ENCODE results near the gene MDK. TPM values are rescaled to one million over a fixed set of nuclear protein-coding genes. Genes with fewer than 3 reads are reported as not detected.

The MDK gene
- total and polyA plus RNA-seq, 2 of the 4 experiments (the other 2 are of a cell fraction) = 25.8 to 377 TPM

GRCh38 chr11:46367916-46368267, 13.6 kb upstream of the MDK start (continued):
- TF ChIP-seq SMC3 (IDR thresholded peaks at IDR 0.05; ENCODE audit: low read depth, low read length) = no peak

GRCh38 chr11:46369458-46370152, 11.9 kb upstream of the MDK start:
- Histone ChIP-seq H3K9ac (ENCODE audit: low read depth, low read length) (no peak overlapping the region; the same call in 1 of the 2 replicates), H4K8ac (ENCODE audit: low read depth in 2 of 2, low read length in 2 of 2) (no peak overlapping the region), H3K4ac (ENCODE audit: low read depth, low read length) (0 out of 2 replicates have a peak overlapping the region, but pooled peaks have one; percentile 59), H2BK20ac (ENCODE audit: low read depth, low read length) (no peak overlapping the region), H4K20me1 (ENCODE audit: insufficient read depth, low read length) (peaks cover 12% of the 10 kb centered on the region), H3K9me3 (ENCODE audit: control insufficient read depth, insufficient read depth, low read length) (no peaks in the 10 kb centered on the region), H2AFZ (replicated peaks; ENCODE audit: low read length, poor library complexity) (peak overlapping the region; percentile 54), H2AK5ac (ENCODE audit: low read depth, low read length) (no peak overlapping the region), H4K5ac (ENCODE audit: low read depth, low read length) (no peak overlapping the region), H3K79me1 (ENCODE audit: low read depth in 1 of 2, low read length in 2 of 2) (peaks cover 0 to 35% of the 10 kb centered on the region in 2 experiments; a peak in 3 of 4 replicates), H2AK9ac (replicated peaks; ENCODE audit: low read depth, low read length, poor library complexity) (peak overlapping the region; percentile 68), H3K36me3 (ENCODE audit: control insufficient read depth, insufficient read depth, low read length) (peaks cover 24% of the 10 kb centered on the region; the same call in 1 of the 2 replicates), H3K4me1 (ENCODE audit: control insufficient read depth, insufficient read depth, low read length) (peaks cover 10% of the 10 kb centered on the region; the same call in 1 of the 2 replicates), H3K18ac (ENCODE audit: low read depth, low read length) (no peak overlapping the region), H3K56ac (ENCODE audit: extremely low read depth, insufficient read depth, low read length) (no peak overlapping the region), H3K27ac (ENCODE audit: insufficient read depth, low read length) (no peak overlapping the region), H3K4me2 (ENCODE audit: low read depth, low read length) (no peak overlapping the region), H3K27me3 (ENCODE audit: control insufficient read depth, insufficient read depth, low read length) (no peaks in the 10 kb centered on the region), H2BK5ac (ENCODE audit: low read depth, low read length, poor library complexity, severe bottlenecking) (no peak overlapping the region), H3K9me1 (ENCODE audit: insufficient read depth, low read length) (0 out of 2 replicates have a peak, but pooled peaks cover 4% of the 10 kb centered on the region), H2BK120ac (ENCODE audit: low read depth, low read length) (no peak overlapping the region), H3K14ac (replicated peaks; ENCODE audit: low read depth, low read length) (0 out of 2 replicates have a peak overlapping the region, but pooled peaks have one; percentile 7), H4K91ac (ENCODE audit: insufficient read depth, low read depth, low read length) (no peak overlapping the region), H3K23ac (ENCODE audit: low read depth, low read length) (no peak overlapping the region), H2BK15ac (ENCODE audit: low read depth, low read length) (no peak overlapping the region), H3K4me3 (ENCODE audit: insufficient read depth, low read depth, low read length) (no peak overlapping the region)
- ATAC-seq (ENCODE audit: low read depth) (peak; percentile 90), DNase-seq (peak; percentile 77)
- no TSS peak for BruUV-seq (replicated peaks)
- dilution Hi-C loops (cut with HindIII; ENCODE audit: low sequenced_read_pairs, unreplicated experiment) = no loop called here
- ChIA-PET POLR2A (ENCODE audit: unreplicated experiment) (no interaction called here), CTCF (no interaction called here)
- intact Hi-C loops (cut with micrococcal nuclease) = loop anchor here (1.0 to 2.0 kb wide), 3 partner anchors 16 to 169 kb away; no protein-coding TSS in a partner anchor
- in situ Hi-C loops (cut with MboI; ENCODE audit: low sequenced_read_pairs) = no loop called here
- WGBS, 2 experiments (ENCODE audit: extremely low coverage in 2 of 2, insufficient read length in 1 of 2) = 37% methylated on average over 14 of the region's 25 CpGs; no CpG with 5 or more reads in 1 of the 2 experiments
- TF ChIP-seq MAFK (IDR thresholded peaks at IDR 0.05; ENCODE audit: low read depth, low read length) (no peak), BHLHE40 (IDR thresholded peaks at IDR 0.05; ENCODE audit: low read depth, low read length) (no peak), RFX5 (IDR thresholded peaks at IDR 0.05; ENCODE audit: low read depth, low read length) (no peak), MAZ (IDR thresholded peaks at IDR 0.05; ENCODE audit: borderline replicate concordance, low read depth, low read length) (no peak), MXI1 (IDR thresholded peaks at IDR 0.05; ENCODE audit: borderline replicate concordance, low read depth, low read length) (peak; percentile 59; the same call in 1 of the 2 replicates), SMC3 (IDR thresholded peaks at IDR 0.05; ENCODE audit: low read depth, low read length) (peak; percentile 83), RCOR1 (IDR thresholded peaks at IDR 0.05; ENCODE audit: insufficient replicate concordance, low read length) (no peak), RAD21 (IDR thresholded peaks at IDR 0.05; ENCODE audit: low read length) (peak; percentile 67), CTCF (conservative IDR thresholded peaks at IDR 0.05; ENCODE audit: low read depth, low read length) (peak; percentile 87), CEBPB (IDR thresholded peaks at IDR 0.05; ENCODE audit: low read depth, low read length) (no peak)

Measured in IMR-90 (cell line).